ENCODE measurements around the gene KLHDC7A. TPM values are rescaled to one million over a fixed set of nuclear protein-coding genes. Genes with fewer than 3 reads are reported as not detected.
"Not testable (repeated sequence)": the region's sequence is repeated elsewhere in the genome, so short reads cannot be mapped to it uniquely, and the experiment has no call there.

The KLHDC7A gene
- total RNA-seq: 0.28 TPM

DNA sequence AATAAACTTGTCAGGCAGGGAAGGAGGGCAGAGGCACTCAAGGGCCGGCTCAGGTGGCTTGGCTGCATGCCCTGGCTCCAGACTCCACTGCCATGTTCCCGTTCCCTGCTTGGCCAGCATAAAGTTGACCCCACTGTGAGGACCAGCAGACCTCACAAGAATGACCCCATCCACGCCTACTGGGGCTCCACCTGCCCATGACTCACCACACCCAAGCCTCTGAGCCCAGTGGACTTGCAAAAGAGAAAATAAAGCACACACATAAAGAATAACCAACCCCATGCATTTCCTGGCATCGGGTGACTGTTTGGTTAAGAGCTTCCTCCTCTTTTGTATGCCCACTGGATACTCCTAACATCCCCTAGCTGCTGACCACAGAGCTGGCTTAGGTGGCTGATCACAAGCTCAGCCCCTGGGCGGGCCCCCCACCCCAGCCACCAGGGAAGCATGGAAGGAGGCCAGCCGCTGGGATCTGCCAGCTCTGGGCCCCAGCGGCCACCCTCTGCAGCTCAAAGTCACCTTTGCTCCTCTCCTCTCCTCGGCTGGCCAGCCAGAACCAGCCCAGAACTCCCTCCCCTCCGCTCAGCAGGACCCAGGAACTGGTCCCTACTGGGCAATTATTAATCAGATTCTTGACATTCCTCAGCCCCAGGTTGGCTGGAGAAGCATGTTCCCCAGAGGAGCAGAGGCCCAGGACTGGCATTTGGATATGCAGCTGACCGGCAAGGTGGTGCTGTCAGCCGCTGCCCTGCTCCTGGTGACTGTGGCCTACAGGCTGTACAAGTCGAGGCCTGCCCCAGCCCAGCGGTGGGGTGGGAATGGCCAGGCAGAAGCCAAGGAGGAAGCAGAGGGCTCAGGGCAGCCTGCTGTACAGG lies at the start of gene KLHDC7A:
Gene KLHDC7A (plus strand): TSS at position 616 of the 875 bp plus-strand sequence. CDS start 52 bp downstream, at position 668.
- ATAC-seq: peak; percentile 62

DNA sequence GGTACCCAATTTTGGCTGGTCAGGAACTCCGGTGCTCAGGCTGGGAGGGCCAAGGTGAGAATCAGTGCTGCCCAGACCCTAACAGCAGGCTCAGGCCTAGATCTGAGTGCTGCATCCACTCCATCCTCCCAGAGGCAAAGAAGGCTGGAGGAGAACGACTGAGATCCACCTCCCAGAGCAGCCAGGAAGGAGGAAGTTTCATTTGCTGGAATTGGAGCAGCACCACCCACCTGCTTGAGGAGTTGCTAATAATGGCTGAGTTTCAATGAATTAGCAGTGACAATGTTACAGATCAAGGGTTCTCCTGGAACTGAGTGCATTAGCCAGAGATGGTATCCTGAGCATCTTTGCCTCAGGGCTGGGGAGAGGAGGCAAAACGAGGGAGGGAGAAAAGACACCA lies 46.7 kb upstream of the KLHDC7A start:
- ATAC-seq: no peak

DNA sequence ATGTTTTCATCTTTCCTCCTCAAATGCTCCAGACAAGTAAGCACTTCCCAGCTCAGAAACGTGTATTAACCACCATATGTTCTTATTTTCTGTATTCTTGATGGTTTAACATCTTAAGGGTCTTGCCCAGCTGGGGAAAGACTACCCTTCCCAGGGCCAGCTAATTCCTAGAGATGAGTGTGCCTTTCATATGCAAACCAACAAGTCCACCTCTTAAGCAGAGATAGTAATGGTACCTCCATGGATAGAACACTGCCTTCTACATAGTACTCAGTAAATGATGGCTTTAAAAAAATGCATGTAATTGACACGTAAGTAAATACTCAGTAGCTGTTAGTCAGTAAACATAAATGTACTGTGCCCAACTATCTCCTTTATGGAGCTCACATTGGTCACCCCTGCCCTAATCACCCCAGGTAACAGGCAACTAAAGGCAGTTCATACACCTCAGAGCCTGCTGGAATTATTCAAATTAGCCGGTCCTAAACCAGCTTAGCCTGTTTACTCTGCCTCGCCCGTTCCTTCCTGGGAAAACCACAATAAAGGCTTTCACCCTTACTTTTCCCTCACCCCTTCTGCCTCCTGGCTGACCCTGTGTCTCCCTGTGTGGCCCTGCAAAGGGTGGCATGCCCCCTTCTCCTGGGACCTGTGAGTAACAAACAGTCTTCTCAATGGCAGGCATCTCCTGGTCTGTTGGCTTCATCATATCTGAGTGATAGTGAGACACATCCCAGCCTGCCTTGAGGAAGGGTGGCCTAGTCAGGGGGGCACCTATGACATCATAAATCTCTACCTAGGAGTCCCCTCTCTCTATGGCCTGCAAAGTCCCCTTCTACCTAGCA lies 40.1 kb upstream of the KLHDC7A start:
- peak; percentile 96 for ATAC-seq

DNA sequence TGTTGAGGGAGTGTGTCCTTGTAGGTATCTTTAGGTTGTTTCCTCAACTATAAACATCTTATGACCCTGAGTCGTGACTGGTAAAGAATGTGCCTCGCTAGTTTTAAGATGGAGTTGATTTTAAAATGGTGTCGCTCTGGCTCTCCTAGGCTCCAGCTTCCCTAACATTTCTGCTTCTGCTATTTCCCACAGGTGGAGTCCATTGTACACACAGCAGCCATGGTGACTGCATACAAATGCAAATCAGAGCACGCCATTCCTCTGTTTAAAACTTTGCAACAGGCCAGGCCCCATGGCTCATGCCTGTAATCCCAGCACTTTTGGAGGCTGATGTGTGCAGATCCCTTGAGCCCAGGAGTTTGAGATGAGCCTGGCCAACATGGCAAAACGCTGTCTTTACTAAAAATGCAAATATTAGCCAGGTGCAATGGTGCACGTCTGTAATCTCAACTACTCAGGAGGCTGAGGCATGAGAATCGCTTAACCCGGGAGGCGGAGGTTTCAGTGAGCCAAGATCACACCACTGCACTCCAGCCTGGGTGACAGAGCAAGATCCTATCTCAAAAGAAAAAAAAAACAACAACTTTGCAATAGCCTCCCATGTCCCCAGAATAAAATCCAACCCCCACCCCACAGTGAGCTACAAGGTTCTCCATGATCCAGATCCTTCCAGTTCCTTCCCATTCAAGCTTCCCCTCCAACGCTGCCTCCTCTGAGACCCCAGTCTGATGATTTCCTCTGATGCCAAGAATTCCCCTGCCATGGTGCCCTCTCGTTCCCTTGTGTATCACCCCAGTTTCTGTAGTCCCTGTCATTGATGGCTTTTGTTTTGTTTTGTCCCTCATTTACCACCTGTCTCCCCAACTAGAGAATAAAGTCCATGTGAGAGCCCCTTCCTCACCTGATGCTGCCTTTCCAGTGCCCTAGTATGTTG lies 36.9 kb upstream of the KLHDC7A start:
- no peak for ATAC-seq

DNA sequence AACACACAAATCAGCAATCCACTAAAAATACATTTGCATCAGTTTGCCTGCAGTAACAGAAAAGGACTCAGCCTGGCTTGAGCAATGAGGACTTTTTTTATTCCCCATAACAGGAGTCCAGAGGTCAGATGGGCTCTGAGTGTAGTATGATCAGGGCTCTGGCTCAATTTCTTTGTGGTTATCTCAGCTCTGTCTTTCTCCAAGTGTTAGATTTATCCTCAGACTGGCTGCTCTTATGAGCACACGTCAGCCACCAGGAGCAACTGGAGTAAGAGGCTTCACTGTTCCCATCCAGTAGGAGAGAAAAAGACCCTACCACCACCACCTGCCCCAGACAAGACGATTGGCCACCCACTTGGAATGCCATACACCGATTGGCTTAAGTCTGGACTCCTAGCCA lies 36.2 kb upstream of the KLHDC7A start:
- ATAC-seq: no peak

DNA sequence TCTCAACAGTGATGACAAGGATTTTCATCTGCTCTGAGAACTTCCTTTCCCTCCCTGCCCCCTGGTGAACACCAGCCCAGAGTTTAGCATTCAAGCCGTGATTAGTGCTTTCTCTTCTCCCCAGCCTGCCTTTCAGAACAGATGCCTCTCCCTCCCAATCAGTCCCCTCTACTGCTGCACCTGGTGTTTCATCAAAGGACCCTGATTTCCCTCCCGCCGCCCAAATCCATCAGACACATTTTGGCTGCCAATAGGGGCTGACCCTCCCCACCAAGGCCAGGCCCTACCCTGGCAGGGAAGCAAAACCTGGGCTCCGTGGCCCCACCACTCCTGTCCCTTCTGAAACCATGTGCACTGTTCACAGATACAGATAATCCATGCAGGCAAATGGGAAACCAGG lies 34.0 kb upstream of the KLHDC7A start:
- ATAC-seq: no peak

DNA sequence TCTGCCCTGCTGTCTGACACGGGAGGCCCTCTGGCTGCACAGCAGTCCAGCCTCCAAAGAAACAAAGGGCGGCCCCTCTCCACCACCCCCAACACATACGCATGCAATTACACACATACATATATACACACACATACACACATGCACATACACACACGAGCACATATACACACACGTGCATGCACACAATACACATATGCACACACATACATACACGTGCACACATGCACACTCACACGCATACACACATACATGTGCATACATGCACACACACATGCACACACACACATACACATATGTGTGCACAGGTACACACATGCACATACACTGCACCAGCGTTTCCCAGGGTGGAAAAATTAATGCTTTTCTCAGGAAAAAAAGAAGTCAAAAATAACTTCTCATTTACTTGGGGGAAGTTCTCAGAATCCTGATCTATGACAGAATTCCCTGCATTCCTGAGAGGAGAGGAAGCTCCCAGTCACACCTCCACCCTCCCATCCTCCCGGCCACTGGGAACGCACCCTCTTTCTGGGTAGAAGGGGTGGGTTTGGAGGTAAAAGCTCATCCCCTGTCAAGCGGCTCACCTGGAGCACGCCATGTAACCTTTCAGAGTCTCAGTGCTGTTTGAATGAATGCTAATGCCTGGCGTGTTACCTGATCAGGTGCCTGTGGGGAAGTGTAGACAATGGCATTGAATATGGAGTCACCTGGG lies 33.1 kb upstream of the KLHDC7A start:
- ATAC-seq: no peak

DNA sequence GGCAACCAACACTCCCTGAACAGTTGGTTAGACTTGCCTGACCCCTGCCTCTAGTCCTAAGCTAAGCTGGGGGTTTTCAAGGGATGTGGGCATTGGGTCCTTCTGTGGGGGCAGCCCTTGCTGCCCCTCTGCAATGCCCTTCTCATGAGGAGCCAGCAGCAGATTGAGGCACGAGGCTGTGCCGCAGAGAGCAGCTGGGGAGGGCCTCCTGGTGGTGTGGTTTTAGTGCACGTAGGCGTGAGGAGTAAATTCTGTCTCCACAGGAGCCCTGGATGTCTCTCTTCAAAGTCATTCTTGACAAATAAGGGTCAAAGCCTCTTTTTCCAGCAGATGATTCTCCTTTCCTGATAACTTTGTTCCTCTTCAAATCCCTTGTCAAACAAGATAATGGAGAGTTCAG lies 31.8 kb upstream of the KLHDC7A start:
- ATAC-seq: no peak

DNA sequence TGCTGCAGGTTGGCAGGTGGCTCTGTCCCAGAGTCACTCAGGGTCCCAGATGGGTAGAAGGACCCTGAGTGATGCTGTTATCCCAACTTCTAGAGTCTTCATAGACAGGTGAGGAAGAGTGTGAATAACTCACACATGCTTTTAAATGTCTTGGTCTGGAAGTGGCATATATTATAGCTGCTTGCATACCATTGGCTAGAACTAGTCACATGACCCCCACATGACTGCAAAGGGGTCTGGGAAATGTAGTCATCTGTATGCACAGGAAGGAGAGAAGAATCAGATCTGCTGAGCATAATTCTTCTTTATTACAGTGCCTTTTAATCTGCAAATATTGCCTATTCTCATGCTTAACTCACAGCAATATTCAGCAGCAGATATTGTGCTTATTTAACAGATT lies 28.2 kb upstream of the KLHDC7A start:
- ATAC-seq: peak; percentile 56

DNA sequence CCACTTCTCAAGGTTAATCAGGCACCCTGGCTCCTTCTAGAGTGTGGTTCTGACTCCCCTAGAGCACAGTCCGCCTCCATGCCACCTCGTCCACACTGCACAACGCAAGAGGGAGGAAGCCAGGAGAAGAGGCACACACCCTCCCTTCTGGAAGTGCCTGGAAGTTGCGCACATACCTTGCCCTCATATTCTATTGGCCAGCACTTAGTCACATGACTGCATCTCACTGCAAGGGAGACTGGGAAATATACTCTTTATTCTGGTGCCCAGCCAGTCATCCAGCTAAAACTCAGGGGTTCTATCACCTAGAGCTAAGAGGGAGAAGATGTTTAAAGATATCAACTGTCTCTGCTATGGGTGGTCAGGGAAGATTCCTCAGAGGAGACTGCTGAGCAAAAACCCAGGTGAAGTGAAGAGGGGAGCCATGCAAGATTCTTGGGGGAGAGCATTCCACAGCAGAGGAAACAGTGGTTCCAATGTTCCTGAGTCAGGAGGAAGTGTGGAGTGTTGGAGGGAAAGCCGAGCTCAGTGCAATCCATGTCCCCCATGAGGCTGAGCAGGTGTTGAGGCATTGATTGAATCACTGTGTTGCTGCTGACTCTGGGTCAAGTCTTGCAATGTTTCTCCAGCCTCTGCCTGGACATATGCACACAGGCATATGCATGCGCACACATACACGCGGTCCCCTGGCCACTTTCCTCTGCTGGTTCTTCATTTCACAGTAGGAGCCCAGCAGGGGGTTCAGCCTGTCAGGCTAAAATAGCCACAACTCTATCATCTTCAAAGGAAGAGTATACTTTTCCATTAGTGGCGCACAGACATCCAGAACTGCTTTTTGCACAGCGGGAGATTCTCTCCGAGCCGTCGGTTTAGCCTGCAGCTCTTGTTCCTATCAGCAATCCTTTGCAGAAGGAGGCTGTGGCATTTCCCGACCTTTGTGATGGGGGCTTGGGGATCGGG lies 22.3 kb upstream of the KLHDC7A start:
- ATAC-seq: no peak

DNA sequence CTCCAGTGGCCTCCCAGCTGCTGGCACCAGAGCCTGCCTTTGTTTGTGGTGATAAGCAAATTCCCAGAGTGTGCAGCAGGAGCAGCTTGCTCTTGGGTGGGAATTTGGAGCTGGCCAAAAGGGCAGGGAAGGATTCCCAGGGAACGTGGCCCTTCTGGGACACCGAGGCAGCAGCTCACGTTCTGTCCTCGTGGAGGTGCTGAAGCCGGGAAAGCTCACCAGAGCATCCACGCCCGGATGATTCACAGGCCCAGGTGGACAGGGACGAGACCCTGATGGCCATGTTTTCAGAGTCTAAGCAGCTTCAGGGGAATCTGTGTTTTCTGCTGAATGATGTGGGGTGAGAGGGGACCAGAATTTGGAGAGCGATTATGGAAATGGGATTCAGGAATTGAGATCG lies 19.1 kb upstream of the KLHDC7A start:
- ATAC-seq: no peak

DNA sequence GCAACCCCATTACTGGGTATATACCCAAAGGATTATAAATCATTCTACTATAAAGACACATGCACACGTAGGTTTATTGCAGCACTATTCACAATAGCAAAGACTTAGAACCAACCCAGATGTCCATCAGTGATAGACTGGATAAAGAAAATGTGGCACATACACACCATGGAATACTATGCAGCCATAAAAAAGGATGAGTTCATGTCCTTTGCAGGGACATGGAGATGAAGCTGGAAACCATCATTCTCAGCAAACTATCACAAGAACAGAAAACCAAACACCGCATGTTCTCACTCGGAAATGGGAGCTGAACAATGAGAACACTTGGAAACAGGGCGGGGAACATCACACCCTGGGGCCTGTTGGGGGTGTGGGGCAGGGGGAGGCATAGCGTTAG lies 18.2 kb upstream of the KLHDC7A start:
- ATAC-seq: not testable (repeated sequence)

DNA sequence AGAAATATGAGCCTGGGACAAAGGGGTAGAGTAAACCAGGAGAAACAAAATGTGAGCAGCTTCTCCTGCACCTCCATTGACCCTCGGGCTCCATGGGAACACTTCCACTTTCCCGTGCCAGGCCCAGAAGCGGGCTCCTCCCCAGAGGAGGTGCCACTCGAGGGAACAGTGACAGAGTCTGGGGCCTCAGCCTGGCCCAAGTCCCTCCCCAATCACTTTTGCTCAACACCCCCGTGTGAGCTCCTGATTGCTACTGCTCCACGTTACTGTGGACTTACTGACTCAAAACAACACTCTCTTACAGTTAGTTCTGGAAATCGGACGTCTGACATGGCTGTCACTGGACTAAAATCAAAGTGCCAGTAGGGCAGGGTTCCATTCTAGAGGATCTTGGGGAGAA lies 17.7 kb upstream of the KLHDC7A start:
- no peak for ATAC-seq

DNA sequence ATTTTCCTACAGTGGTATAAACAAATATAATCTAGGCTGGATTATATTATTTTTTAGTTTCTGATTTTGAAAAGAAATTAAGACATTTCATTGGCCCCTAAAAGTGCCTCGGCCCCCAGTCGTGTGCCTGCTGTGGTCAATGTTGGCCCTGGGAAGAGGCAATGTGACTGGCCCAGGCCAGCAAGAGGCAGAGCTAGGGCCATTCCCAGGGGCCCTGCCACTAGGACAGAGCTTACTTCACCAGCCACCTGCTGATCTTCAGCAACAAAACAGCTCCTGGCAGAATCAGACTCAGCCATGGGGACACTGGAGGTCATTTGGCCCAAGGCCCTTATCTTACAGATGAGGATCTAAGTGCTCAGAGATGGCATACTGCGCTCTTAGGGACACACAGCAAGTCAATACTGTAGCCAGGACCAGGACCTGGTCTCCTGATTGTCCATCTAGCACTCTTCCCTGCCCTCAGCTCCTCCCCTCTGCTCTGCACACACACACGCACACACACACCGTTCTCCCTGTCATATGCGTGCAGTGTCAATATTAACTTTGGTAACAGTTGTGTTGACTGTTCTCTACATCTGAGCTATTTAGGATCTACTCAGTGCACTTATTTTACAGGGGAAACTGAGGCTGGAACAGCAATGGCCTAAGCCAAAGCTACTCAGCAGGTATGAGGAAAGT lies 16.6 kb upstream of the KLHDC7A start:
- ATAC-seq: peak; percentile 55

DNA sequence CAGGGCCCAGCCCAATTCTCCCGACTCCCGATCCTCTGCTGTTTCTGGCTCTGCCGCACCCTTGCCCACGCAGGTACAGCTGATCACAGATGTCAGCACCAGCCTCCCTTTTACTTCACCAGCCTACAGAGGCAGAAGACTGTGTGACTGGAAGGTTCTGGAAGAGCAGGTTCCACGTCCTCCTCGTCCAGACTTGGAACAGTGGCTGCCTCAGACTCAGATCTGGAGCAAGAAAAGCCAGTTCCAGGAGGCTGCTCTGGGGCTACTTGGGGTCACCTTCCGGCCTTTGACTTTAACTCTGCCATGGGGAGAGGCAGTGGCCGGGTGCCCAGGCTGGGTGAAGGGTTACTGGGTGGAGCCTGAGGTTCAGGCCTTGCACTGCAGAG lies 16.1 kb upstream of the KLHDC7A start:
- ATAC-seq: peak; percentile 96

DNA sequence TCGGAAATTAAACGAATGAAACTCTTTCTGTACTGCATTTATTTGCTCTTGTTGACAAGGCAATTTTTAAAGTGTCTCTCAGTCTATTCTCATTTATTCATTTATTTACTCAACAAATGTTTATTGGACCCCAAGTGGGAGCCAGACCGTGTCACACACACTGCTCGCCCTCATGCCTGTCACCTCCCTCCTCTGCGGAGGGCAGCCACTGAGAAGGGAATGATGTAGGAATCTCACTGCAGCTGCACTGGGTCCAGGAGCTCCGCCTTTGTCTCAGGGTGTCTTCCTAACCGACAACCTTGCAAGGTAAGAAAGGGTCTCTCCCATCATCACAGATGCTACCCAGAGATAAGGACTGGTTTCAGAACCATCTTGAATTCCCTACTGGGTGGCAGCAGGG lies 14.1 kb upstream of the KLHDC7A start:
- ATAC-seq: no peak

DNA sequence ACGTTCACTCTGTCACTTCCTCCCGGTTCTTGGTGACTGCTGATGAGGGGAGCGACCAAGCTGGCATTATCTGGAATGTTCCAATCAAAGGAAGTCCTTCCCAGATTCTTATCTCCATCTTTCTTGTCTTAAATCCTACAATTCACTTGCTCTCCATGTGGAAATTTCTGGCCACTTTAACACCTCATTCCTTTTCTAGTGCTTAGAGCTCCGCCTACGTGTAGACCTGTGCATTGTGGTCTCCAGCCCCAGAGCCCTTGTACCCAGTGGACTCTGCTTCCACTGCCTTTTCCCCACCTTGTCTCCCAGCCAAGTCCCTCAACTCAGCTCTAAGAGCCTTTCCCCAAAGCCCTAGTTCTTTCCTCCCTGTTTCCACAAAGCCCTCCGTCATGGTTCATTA lies 12.2 kb upstream of the KLHDC7A start:
- ATAC-seq: no peak

DNA sequence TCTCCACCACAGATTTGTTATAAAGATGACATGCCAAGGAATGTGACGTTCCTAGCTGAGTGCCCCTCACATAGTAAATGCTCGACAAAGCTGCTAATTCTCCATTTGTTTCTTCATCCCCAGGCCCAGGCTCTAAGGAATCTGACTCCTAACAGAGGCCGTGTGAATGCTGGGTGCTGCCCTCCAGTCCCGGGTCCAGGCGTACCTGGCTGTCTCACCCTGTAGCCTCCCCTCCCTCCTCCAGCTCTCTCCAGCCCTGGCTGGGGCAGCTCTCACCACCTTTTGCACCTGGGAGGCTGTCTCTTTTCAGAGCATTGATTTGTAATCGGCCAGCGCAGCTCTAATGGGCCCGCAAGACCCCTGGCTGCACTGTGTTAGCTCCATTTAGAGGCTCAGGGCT lies 11.2 kb upstream of the KLHDC7A start:
- no peak for ATAC-seq

DNA sequence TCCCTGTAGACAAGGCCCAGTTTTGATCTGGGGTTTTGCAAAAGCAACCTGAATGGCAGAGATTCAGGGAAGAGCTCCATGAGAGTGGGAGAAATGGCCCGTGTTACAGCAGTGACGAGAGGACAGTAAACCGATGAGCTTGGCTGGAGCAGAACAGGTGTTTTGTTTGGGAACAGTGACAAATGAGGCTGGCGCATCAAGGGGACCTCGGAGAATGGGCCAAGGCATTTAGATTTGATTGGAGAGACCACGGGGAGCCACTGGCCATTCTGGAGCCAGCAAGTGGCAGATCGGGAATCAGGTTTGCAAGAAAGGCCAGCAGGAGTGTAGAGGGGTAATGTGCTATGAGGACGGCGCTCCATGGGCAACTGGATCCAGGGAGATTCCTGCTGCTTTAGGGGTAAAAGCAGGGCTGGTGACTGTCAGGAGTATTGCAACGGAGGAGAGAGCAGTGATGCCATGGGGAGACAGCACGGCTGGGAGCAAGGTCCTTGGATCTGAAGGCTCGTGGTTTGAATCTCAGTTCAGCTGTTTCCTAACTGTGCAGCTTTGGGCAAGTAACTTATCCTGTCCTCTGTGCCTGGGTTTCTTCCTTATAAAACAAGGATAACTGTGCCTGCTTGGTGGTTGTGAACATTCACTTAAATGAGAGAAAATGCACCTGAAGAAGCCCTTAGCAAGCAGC lies 9.9 kb upstream of the KLHDC7A start:
- ATAC-seq: no peak
